Measurements from ENCODE around the gene OTOP2.

The OTOP2 gene

DNA sequence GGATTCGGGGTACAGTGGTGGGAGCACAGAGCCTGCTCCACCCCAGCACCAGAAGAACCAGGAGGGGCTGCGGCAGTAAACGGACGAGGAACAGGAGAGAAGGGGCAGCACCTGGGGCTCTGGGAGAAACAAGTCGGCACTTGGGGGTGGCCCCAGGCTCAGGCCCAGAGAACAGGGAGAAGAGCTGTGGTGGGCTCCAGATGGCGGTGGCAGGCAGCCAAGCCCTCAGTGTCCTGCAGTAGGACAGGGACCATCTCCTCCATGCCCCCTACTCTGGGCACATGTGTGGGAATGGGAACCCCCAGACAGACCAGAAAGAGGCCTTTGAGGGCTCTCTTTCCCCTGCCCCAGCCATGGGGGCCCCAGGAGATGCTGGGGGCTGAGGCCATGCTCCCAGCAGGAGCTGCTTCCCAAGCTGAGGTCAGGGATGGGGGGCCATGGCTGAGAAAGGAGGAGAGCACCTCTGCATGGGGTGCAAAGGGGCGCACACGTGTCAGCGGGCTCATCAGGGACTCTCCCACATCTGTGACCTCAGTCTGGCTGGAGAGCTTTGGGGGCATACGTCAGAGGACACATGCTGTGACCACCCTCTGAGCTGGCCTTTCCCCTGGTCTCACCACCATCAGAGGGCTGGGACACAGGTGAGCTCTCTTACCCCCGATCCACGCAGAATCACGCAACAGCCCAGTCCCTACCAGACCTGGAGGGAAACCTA lies 7.8 kb upstream of the OTOP2 start:
- DNase-seq (ENCODE audit: low spot score) = no peak
- TF ChIP-seq, protein P1, sequence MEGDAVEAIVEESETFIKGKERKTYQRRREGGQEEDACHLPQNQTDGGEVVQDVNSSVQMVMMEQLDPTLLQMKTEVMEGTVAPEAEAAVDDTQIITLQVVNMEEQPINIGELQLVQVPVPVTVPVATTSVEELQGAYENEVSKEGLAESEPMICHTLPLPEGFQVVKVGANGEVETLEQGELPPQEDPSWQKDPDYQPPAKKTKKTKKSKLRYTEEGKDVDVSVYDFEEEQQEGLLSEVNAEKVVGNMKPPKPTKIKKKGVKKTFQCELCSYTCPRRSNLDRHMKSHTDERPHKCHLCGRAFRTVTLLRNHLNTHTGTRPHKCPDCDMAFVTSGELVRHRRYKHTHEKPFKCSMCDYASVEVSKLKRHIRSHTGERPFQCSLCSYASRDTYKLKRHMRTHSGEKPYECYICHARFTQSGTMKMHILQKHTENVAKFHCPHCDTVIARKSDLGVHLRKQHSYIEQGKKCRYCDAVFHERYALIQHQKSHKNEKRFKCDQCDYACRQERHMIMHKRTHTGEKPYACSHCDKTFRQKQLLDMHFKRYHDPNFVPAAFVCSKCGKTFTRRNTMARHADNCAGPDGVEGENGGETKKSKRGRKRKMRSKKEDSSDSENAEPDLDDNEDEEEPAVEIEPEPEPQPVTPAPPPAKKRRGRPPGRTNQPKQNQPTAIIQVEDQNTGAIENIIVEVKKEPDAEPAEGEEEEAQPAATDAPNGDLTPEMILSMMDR (IDR thresholded peaks at IDR 0.05; ENCODE audit: borderline replicate concordance, control extremely low read depth, extremely low read depth, insufficient read depth, missing control alignments) = no peak
- in situ Hi-C loops (cut with MboI; ENCODE audit: low sequenced_read_pairs, unreplicated experiment) = no loop called here

DNA sequence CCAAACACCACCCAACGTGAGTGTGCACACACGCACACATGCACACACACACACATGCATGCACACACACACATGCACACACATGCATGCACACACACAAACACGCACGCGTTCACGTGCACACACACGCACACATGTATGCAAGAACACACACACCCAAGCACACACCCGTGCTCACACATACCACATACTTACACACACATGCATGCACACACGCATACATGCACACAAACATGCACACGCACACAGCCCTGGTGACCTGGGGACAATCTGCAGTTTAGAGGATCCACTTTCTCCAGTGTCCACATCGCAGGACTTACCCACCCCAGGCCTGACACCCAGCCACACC lies 7.2 kb upstream of the OTOP2 start:
- DNase-seq (ENCODE audit: low spot score) = no peak
- TF ChIP-seq, protein P1 (IDR thresholded peaks at IDR 0.05; ENCODE audit: borderline replicate concordance, control extremely low read depth, extremely low read depth, insufficient read depth, missing control alignments) = no peak
- in situ Hi-C loops (cut with MboI; ENCODE audit: low sequenced_read_pairs, unreplicated experiment) = no loop called here

DNA sequence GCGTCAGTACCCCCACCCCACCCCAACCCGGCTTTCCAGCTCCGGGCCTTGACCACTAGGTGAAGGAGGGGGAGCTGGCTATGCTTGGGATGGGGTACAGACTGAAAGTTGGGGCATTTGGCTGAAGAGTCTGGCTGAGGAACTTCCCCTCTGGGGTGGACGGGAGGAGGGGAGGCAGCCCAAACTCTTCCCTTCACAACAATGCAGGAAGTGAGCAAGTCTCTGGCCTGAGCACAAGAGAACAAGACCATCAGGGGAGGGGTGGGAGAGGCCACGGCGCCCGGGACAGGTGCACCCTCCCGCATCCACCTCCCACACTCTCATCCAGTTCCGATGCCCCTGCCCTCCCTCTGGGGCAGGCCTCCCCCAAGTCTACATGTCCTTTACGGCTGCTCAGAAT lies 6.6 kb upstream of the OTOP2 start:
- in situ Hi-C loops (cut with MboI; ENCODE audit: low sequenced_read_pairs, unreplicated experiment) = no loop called here
- no peak for DNase-seq (ENCODE audit: low spot score)
- TF ChIP-seq, protein P1 (IDR thresholded peaks at IDR 0.05; ENCODE audit: borderline replicate concordance, control extremely low read depth, extremely low read depth, insufficient read depth, missing control alignments) = no peak

DNA sequence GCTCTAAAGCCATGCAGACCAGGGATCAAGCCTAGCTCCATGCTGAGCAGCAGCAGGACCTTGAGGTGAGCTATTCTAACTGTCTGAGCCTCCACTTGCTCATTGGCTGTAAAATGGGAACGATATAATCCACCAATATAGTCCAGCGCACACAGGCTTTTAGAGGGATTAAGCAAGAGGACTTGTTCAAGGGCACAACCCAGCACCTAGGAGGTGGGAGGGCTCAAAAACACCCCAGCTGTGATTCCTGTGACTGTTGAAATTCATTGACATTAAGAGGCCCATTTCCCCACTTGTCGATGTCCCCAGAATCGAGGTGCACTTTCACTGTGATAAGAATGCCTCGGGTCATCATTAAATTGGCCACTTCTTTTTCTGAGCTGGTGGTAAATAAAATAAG lies 5.2 kb upstream of the OTOP2 start:
- DNase-seq (ENCODE audit: low spot score) = no peak
- TF ChIP-seq, protein P1 (IDR thresholded peaks at IDR 0.05; ENCODE audit: borderline replicate concordance, control extremely low read depth, extremely low read depth, insufficient read depth, missing control alignments) = no peak
- in situ Hi-C loops (cut with MboI; ENCODE audit: low sequenced_read_pairs, unreplicated experiment) = no loop called here

DNA sequence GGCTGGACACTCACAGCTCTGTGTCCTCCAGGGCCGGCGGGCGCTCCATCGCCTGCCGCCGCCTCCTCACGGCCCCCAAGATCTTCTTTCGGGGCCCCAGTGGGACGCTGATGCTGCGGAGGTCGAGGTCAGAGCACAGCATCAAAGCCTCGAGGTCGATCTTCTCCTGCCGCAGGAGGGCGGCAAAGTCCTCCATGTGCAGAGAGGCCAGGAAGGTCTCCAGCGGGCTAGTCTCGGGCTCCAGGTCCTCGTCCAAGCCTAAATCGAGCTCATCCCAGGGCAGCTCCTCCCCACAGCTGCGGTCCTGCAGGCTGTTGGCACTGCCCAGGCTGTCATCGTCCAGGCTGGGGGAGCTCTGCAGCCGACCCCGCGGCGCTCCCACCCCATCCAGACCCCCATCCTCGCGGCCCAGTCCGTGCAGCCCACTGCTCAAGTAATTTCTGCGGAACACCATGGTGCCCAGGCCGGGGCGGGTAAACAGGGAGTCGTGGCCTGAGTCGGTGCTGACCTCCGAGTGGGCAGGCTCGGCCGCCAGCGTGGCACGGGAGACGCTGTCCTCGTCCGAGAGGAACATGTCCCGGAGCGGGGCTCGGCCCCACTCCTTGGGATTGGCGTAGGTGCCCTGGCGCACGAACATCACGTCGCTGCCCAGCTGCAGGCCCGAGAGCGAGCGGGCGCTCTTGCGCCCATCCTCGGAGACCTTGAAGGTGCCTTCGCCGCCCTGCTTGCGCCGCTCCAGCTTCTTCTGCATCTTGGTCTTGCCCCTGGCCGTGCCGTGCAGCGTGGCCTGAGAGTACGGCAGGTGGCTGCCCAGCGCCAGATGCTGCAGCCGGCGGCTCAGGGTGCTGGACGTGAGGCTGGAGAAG lies 4.4 kb upstream of the OTOP2 start:
- TF ChIP-seq, protein P1 (IDR thresholded peaks at IDR 0.05; ENCODE audit: borderline replicate concordance, control extremely low read depth, extremely low read depth, insufficient read depth, missing control alignments) = peak; percentile 58
- in situ Hi-C loops (cut with MboI; ENCODE audit: low sequenced_read_pairs, unreplicated experiment) = loop anchor here (5.0 kb wide), 1 partner anchor 38 kb away; no protein-coding TSS in a partner anchor
- peak; percentile 83 for DNase-seq (ENCODE audit: low spot score)

DNA sequence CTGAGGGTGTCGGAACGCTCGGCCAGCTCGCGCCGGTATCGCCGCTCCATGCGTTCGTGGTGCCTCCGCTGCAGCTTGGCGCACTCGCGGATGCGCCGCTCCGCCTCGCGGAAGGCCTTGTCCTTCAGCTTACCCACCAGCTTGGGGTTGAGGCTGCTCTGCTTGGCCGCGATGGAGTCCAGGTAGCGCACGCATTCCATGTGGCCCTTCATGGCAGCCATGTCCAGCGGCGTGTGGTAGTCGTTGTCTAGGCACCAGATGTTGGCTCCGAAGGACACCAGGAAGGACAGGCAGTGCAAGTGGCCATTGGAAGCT lies 3.8 kb upstream of the OTOP2 start:
- TF ChIP-seq, protein P1 (IDR thresholded peaks at IDR 0.05; ENCODE audit: borderline replicate concordance, control extremely low read depth, extremely low read depth, insufficient read depth, missing control alignments) = no peak
- DNase-seq (ENCODE audit: low spot score) = no peak
- in situ Hi-C loops (cut with MboI; ENCODE audit: low sequenced_read_pairs, unreplicated experiment) = loop anchor here (5.0 kb wide), 1 partner anchor 37 kb away; no protein-coding TSS in a partner anchor
